Mesenchymal stem cell (in vitro differentiated cells and primary cell): ENCODE measurements around the gene GIMAP7.
"Not testable (repeated sequence)": the region's sequence is repeated elsewhere in the genome, so short reads cannot be mapped to it uniquely, and the experiment has no call there.

Source experiments
- DNase-seq: peaks from one replicate; pipeline ENCODE4 v3.0.0-alpha.2; 2013
- H2AFZ ChIP-seq: one replicate; pipeline ENCODE4 v1.6.1; 2013; ENCODE audit warnings: low read depth, mild to moderate bottlenecking, control low read depth, inconsistent platforms, low read length, moderate library complexity
- H2AK5ac ChIP-seq: 2 replicates; pipeline ENCODE4 v1.6.1; 2013; ENCODE audit warnings: low read length, moderate library complexity, mild to moderate bottlenecking, inconsistent platforms; ENCODE audit not compliant: severe bottlenecking
- H2BK120ac ChIP-seq: one replicate; pipeline ENCODE4 v1.6.1; 2013; ENCODE audit warnings: low read depth, mild to moderate bottlenecking, inconsistent platforms, low read length, moderate library complexity
- H2BK12ac ChIP-seq, 2 experiments: one replicate each; pipeline ENCODE4 v1.6.1; 2013; ENCODE audit warnings: inconsistent platforms in 2 of 2, low read length in 2 of 2, mild to moderate bottlenecking in 2 of 2, moderate library complexity in 2 of 2, control low read depth in 1 of 2
- H2BK15ac ChIP-seq: one replicate; pipeline ENCODE4 v1.6.1; 2013; ENCODE audit warnings: mild to moderate bottlenecking, low read depth, inconsistent platforms; ENCODE audit not compliant: poor library complexity, severe bottlenecking
- H2BK5ac ChIP-seq: 2 replicates; pipeline ENCODE4 v1.6.1; 2013; ENCODE audit warnings: low read depth, mild to moderate bottlenecking, low read length, control low read depth, inconsistent platforms; ENCODE audit not compliant: poor library complexity, severe bottlenecking
- H3K14ac ChIP-seq, 2 experiments: one replicate each; pipeline ENCODE4 v1.6.1; 2013; ENCODE audit warnings: inconsistent platforms in 2 of 2, low read length in 2 of 2, control low read depth in 1 of 2, mild to moderate bottlenecking in 1 of 2, moderate library complexity in 1 of 2
- H3K18ac ChIP-seq, 2 experiments: one replicate each; pipeline ENCODE4 v1.6.1; 2013; ENCODE audit warnings: inconsistent platforms in 2 of 2, low read length in 2 of 2, control low read depth in 1 of 2, low read depth in 1 of 2, mild to moderate bottlenecking in 1 of 2
- H3K23ac ChIP-seq, 2 experiments: one replicate each; pipeline ENCODE4 v1.6.1; 2013; ENCODE audit warnings: inconsistent platforms in 2 of 2, low read length in 2 of 2, mild to moderate bottlenecking in 2 of 2, moderate library complexity in 2 of 2, control low read depth in 1 of 2
- H3K27ac ChIP-seq: 2 replicates; pipeline ENCODE4 v1.5.1; 2013; ENCODE audit warnings: mild to moderate bottlenecking, moderate library complexity, low read length, control low read depth, inconsistent platforms; ENCODE audit not compliant: poor library complexity, severe bottlenecking
- H3K27me3 ChIP-seq, 2 experiments: 2 replicates each; pipeline versions ENCODE4 v1.6.1 to v1.7.0; 2013; ENCODE audit warnings: low read length in 2 of 2, mild to moderate bottlenecking in 2 of 2, moderate library complexity in 2 of 2, control low read depth in 1 of 2, inconsistent platforms in 1 of 2; ENCODE audit not compliant: control insufficient read depth in 1 of 2, insufficient read depth in 1 of 2
- H3K36me3 ChIP-seq, 2 experiments: 2 replicates each; pipeline versions ENCODE4 v1.6.1 to v1.7.0; 2013; ENCODE audit warnings: low read length in 2 of 2, control low read depth in 1 of 2, inconsistent platforms in 1 of 2, low read depth in 1 of 2, mild to moderate bottlenecking in 1 of 2; ENCODE audit not compliant: insufficient read depth in 2 of 2, control insufficient read depth in 1 of 2
- H3K4ac ChIP-seq, 2 experiments: one replicate each; pipeline ENCODE4 v1.6.1; 2013; ENCODE audit warnings: inconsistent platforms in 2 of 2, low read length in 2 of 2, mild to moderate bottlenecking in 2 of 2, moderate library complexity in 2 of 2, control low read depth in 1 of 2, low read depth in 1 of 2
- H3K4me1 ChIP-seq: 2 replicates; pipeline ENCODE4 v1.6.1; 2013; ENCODE audit warnings: low read depth, low read length, control low read depth; ENCODE audit not compliant: control insufficient read depth, insufficient read depth
- H3K4me2 ChIP-seq: 2 replicates; pipeline ENCODE4 v1.6.1; 2013; ENCODE audit warnings: low read length, mild to moderate bottlenecking, inconsistent platforms; ENCODE audit not compliant: poor library complexity, severe bottlenecking
- H3K4me3 ChIP-seq, 2 experiments: 2 replicates each; pipeline versions ENCODE4 v1.5.1 to v1.7.0; 2013; ENCODE audit warnings: low read length in 2 of 2, mild to moderate bottlenecking in 2 of 2, control low read depth in 1 of 2, low read depth in 1 of 2; ENCODE audit not compliant: insufficient read depth in 1 of 2
- H3K79me1 ChIP-seq: replicated peaks from 2 replicates; pipeline ENCODE4 v1.6.1; 2013; ENCODE audit warnings: mild to moderate bottlenecking, control low read depth, low read length, inconsistent platforms; ENCODE audit not compliant: poor library complexity, severe bottlenecking
- H3K9ac ChIP-seq: 2 replicates; pipeline ENCODE4 v1.7.0; 2013; ENCODE audit warnings: mild to moderate bottlenecking, low read length, moderate library complexity
- H3K9me3 ChIP-seq: 2 replicates; pipeline ENCODE4 v1.7.0; 2013; ENCODE audit warnings: mild to moderate bottlenecking, low read length; ENCODE audit not compliant: control insufficient read depth
- H4K8ac ChIP-seq: one replicate; pipeline ENCODE4 v1.6.1; 2013; ENCODE audit warnings: inconsistent platforms, mild to moderate bottlenecking, low read length, moderate library complexity
- H4K91ac ChIP-seq: one replicate; pipeline ENCODE4 v1.6.1; 2013; ENCODE audit warnings: mild to moderate bottlenecking, low read length, inconsistent platforms
- WGBS: methylation state at CpG from one replicate; pipeline ENCODE4 v1.1.7; 2013; ENCODE audit warnings: mixed read lengths; 5-methylcytosine and 5-hydroxymethylcytosine counted together

The GIMAP7 gene

DNA sequence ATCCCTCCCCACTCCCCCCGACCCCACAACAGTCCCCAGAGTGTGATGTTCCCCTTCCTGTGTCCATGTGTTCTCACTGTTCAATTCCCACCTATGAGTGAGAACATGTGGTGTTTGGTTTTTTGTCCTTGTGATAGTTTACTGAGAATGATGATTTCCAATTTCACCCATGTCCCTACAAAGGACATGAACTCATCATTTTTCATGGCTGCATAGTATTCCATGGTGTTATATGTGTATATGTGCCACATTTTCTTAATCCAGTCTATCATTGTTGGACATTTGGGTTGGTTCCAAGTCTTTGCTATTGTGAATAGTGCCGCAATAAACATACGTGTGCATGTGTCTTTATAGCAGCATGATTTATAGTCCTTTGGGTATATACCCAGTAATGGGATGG, 21.2 kb upstream of the GIMAP7 start:
- H3K79me1 ChIP-seq, H2BK12ac ChIP-seq, H2AK5ac ChIP-seq, H3K36me3 ChIP-seq, H3K9ac ChIP-seq, H3K9me3 ChIP-seq, H3K4me3 ChIP-seq, H3K14ac ChIP-seq, H3K23ac ChIP-seq, H3K4me1 ChIP-seq, DNase-seq, H2BK5ac ChIP-seq, H3K4me2 ChIP-seq, H3K27me3 ChIP-seq, H2BK120ac ChIP-seq, H2BK15ac ChIP-seq, H4K91ac ChIP-seq, H2AFZ ChIP-seq, H3K4ac ChIP-seq, H3K18ac ChIP-seq, H3K27ac ChIP-seq, H4K8ac ChIP-seq: not testable (repeated sequence)
- WGBS: no CpG with 5 or more reads among the region's 3 CpGs

DNA sequence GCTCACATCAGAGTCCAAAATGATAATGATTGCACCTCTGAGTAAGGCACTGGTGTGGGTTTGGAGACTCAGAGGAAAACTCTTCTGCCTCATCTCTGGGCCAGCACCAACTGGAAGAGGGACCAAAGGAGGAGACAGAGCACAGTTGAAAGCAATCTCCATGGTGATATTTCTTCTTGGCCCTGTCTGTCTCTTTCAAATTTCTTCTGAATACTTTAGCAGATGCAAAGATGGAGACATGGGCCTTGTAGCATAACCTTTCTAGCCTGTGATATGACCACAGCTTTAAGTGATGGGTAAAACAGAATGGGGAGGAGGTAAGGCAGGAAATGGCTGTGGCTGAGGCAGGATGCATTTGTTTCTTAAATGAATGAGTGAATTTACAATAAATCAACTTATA, 12.2 kb upstream of the GIMAP7 start:
- H3K4me1 ChIP-seq: no peaks in the 10 kb centered on the region
- H2AK5ac ChIP-seq: no peak overlapping the region
- H3K4me2 ChIP-seq: no peak overlapping the region

DNA sequence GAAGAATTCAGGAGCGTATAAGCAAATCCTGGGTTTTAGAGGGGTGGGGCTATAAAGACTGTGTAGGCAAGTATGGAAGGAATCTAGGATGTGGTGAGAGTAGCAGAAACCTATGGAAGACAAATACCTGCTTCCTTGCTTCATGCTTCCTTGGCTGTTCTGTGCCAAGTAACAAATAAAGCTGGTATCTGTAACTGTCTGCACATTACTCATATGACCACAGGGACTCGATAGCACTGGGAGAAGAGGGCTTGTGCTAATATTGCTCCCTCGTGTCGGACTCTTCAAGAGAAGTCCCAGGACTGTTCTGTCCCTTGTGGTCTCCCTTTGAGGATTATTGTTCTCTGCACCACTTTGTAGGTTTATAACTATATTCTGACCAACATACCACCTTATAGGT, 11.5 kb upstream of the GIMAP7 start:
- H3K23ac ChIP-seq: no peak overlapping the region
- H4K91ac ChIP-seq: no peak overlapping the region
- H3K27me3 ChIP-seq: no peaks in the 10 kb centered on the region
- no peak overlapping the region for H3K18ac ChIP-seq
- no peak overlapping the region for H3K4me3 ChIP-seq
- H3K79me1 ChIP-seq: no peaks in the 10 kb centered on the region
- H2BK5ac ChIP-seq: no peak overlapping the region
- no peak overlapping the region for H4K8ac ChIP-seq
- H2BK12ac ChIP-seq: no peak overlapping the region
- H2AK5ac ChIP-seq: no peak overlapping the region
- H3K4ac ChIP-seq: no peak overlapping the region
- no peaks in the 10 kb centered on the region for H3K36me3 ChIP-seq
- H3K27ac ChIP-seq: no peak overlapping the region
- no peak overlapping the region for H3K9ac ChIP-seq
- no peaks in the 10 kb centered on the region for H3K9me3 ChIP-seq
- H3K4me1 ChIP-seq: no peaks in the 10 kb centered on the region
- no peak overlapping the region for H2AFZ ChIP-seq
- 59% methylated on average over 4 of the region's 4 CpGs for WGBS
- DNase-seq: no peak
- H2BK120ac ChIP-seq: no peak overlapping the region
- no peak overlapping the region for H3K14ac ChIP-seq
- no peak overlapping the region for H3K4me2 ChIP-seq
- H2BK15ac ChIP-seq: no peak overlapping the region

More for the DNA sequence above, 12.2 kb upstream of the GIMAP7 start:
- Histone ChIP-seq H3K14ac (no peak overlapping the region), H3K9ac (no peak overlapping the region), H2BK12ac (no peak overlapping the region), H3K9me3 (no peaks in the 10 kb centered on the region), H3K23ac (no peak overlapping the region), H2BK15ac (no peak overlapping the region), H3K18ac (no peak overlapping the region), H4K8ac (no peak overlapping the region), H4K91ac (no peak overlapping the region), H3K27me3 (no peaks in the 10 kb centered on the region), H2BK5ac (no peak overlapping the region), H3K4ac (no peak overlapping the region), H2BK120ac (no peak overlapping the region), H3K36me3 (no peaks in the 10 kb centered on the region), H3K4me3 (no peak overlapping the region), H2AFZ (no peak overlapping the region), H3K79me1 (no peaks in the 10 kb centered on the region), H3K27ac (no peak overlapping the region)
- no peak for DNase-seq

DNA sequence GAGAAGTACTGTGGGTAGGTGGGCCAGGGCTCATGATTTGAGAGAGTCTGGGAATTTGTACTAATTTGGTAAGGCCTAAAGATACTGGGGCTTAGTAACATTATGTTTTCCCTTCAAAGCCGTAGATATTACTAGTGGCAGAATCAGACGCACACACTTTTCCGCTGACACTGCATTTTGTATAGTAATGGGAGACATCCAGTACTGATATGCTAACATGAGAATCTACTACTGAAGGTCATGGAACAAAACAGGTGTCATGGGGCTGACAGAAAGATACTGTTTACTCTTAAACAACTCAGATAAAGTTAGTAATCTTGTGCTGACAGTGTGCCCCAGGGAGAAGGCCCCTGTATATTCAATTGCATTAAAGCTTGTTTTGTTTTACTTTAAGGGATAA, 11.1 kb upstream of the GIMAP7 start:
- no peaks in the 10 kb centered on the region for H3K27me3 ChIP-seq
- no peaks in the 10 kb centered on the region for H3K36me3 ChIP-seq
- no peak overlapping the region for H2BK5ac ChIP-seq
- no peaks in the 10 kb centered on the region for H3K4me1 ChIP-seq
- H2BK12ac ChIP-seq: no peak overlapping the region
- H3K4me2 ChIP-seq: no peak overlapping the region
- no peak overlapping the region for H4K8ac ChIP-seq
- no peak overlapping the region for H2BK120ac ChIP-seq
- no peaks in the 10 kb centered on the region for H3K79me1 ChIP-seq
- H2BK15ac ChIP-seq: no peak overlapping the region
- no peak overlapping the region for H2AK5ac ChIP-seq
- H3K4ac ChIP-seq: no peak overlapping the region
- no peaks in the 10 kb centered on the region for H3K9me3 ChIP-seq
- 95% methylated on average over 3 of the region's 3 CpGs for WGBS
- H3K4me3 ChIP-seq: no peak overlapping the region
- no peak overlapping the region for H3K14ac ChIP-seq
- H3K27ac ChIP-seq: no peak overlapping the region
- H3K23ac ChIP-seq: no peak overlapping the region
- H2AFZ ChIP-seq: no peak overlapping the region
- DNase-seq: no peak
- H3K9ac ChIP-seq: no peak overlapping the region
- H3K18ac ChIP-seq: no peak overlapping the region
- H4K91ac ChIP-seq: no peak overlapping the region
